B cell (primary cell): Measurements from ENCODE around the gene CETP. TPM values are rescaled to one million over a fixed set of nuclear protein-coding genes. Genes with fewer than 3 reads are reported as not detected.
A peak's percentile ranks its signal among the peaks of the same experiment; 100 is the strongest.

Experiments used
- ATAC-seq: fragments of 200-7000 bp; cut with Tn5 transposase; one replicate; pipeline ENCODE4 v1.10.0; 2021; ENCODE audit warnings: low read depth, mild to moderate bottlenecking, moderate number of reproducible peaks, moderate library complexity
- CTCF ChIA-PET: fragments of 350-600 bp; sonication (Branson Sonifier 250); formaldehyde crosslinking; loops from one replicate; lab custom pipeline; 2021; ENCODE audit warnings: antibody characterized with exemption, inconsistent platforms; lab: Charles Lee
- POLR2A ChIA-PET: fragments of 350-600 bp; sonication (Branson Sonifier 250); formaldehyde crosslinking; loops from one replicate; lab custom pipeline; 2021; ENCODE audit warnings: antibody characterized with exemption; lab: Charles Lee
- DNase-seq: peaks from one replicate; pipeline ENCODE4 v3.0.0; 2013
- H2AFZ ChIP-seq: 2 replicates; pipeline ENCODE4 v1.6.1; 2012; ENCODE audit warnings: mild to moderate bottlenecking, low read depth, low read length; ENCODE audit not compliant: insufficient read depth, poor library complexity, severe bottlenecking
- H3K27ac ChIP-seq, 2 donors: 1 replicate in 1 of 2; 2 replicates in 1 of 2; pipeline ENCODE4 v1.5.1; 2012 to 2013; ENCODE audit warnings: low read length in 2 of 2, mild to moderate bottlenecking in 2 of 2, moderate library complexity in 1 of 2
- H3K27me3 ChIP-seq, 4 experiments: fragments of 200-600 bp in 1 of 4; sonication (generic) in 1 of 4; replicated peaks in 1 of 4; 1 replicate in 2 of 4; 2 replicates in 2 of 4; pipeline versions ENCODE4 v1.6.1 to v1.7.0; 2013 to 2016; ENCODE audit warnings: low read length in 3 of 4, mild to moderate bottlenecking in 2 of 4, mixed read lengths in 1 of 4, moderate library complexity in 1 of 4; ENCODE audit not compliant: insufficient read depth in 4 of 4, control insufficient read depth in 3 of 4; ENCODE audit errors: control extremely low read depth in 1 of 4
- H3K36me3 ChIP-seq, 2 experiments: replicated peaks in 1 of 2; 1 replicate in 1 of 2; 2 replicates in 1 of 2; pipeline versions ENCODE4 v1.6.1 to v1.7.1; 2013; ENCODE audit warnings: low read length in 1 of 2; ENCODE audit not compliant: insufficient read depth in 2 of 2, control insufficient read depth in 1 of 2; ENCODE audit errors: control extremely low read depth in 1 of 2, extremely low read depth in 1 of 2
- H3K4me1 ChIP-seq, 2 donors: fragments of 200-600 bp in 1 of 2; sonication (generic) in 1 of 2; 1 replicate in 1 of 2; 2 replicates in 1 of 2; pipeline versions ENCODE4 v1.5.1 to v1.6.1; 2013 to 2017; ENCODE audit warnings: low read length in 2 of 2; ENCODE audit not compliant: control insufficient read depth in 2 of 2, insufficient read depth in 2 of 2
- H3K4me2 ChIP-seq: replicated peaks from 2 replicates; pipeline ENCODE3; 2012; ENCODE audit warnings: mild to moderate bottlenecking, low read depth, low read length; ENCODE audit not compliant: poor library complexity, severe bottlenecking
- H3K4me3 ChIP-seq, 5 experiments: fragments of 200-600 bp in 1 of 5; sonication (generic) in 1 of 5; 1 replicate in 3 of 5; 2 replicates in 2 of 5; pipeline versions ENCODE4 v1.5.1 to v1.7.0; 2011 to 2016; ENCODE audit warnings: low read length in 4 of 5, mild to moderate bottlenecking in 4 of 5, low read depth in 2 of 5, control low read depth in 1 of 5, moderate library complexity in 1 of 5; ENCODE audit not compliant: insufficient read depth in 1 of 5; ENCODE audit errors: control extremely low read depth in 1 of 5, extremely low read depth in 1 of 5
- H3K79me2 ChIP-seq: fragments of 200-600 bp; sonication (generic); one replicate; pipeline ENCODE4 v1.6.0; 2016; ENCODE audit warnings: low read length; ENCODE audit not compliant: control insufficient read depth, insufficient read depth
- H3K9ac ChIP-seq: fragments of 200-600 bp; sonication (generic); 2 replicates; pipeline ENCODE4 v1.6.1; 2017; ENCODE audit warnings: mild to moderate bottlenecking, low read length, moderate library complexity
- H3K9me3 ChIP-seq, 3 donors: one replicate each; pipeline versions ENCODE4 v1.6.1 to v1.7.1; 2013; ENCODE audit warnings: low read length in 2 of 3; ENCODE audit not compliant: control insufficient read depth in 2 of 3, insufficient read depth in 1 of 3; ENCODE audit errors: control extremely low read depth in 1 of 3
- H4K20me1 ChIP-seq: 2 replicates; pipeline ENCODE4 v1.6.0; 2012; ENCODE audit warnings: mild to moderate bottlenecking, low read length; ENCODE audit not compliant: insufficient read depth, control insufficient read depth, poor library complexity, severe bottlenecking
- H3K27ac Mint-ChIP-seq: one replicate; pipeline ENCODE4 v1.8.0; 2021; ENCODE audit warnings: mixed read lengths
- H3K27me3 Mint-ChIP-seq: one replicate; pipeline ENCODE4 v1.8.0; 2021; ENCODE audit warnings: mixed read lengths
- H3K4me1 Mint-ChIP-seq: one replicate; pipeline ENCODE4 v1.8.0; 2021; ENCODE audit warnings: mixed read lengths
- H3K4me3 Mint-ChIP-seq: one replicate; pipeline ENCODE4 v1.8.0; 2021; ENCODE audit warnings: mixed read lengths
- H3K9me3 Mint-ChIP-seq: one replicate; pipeline ENCODE4 v1.8.0; 2022; ENCODE audit warnings: mixed read lengths; ENCODE audit not compliant: insufficient read depth
- EZH2 ChIP-seq: IDR thresholded peaks from 2 replicates; pipeline ENCODE4 v1.6.1; 2012; ENCODE audit warnings: borderline replicate concordance, low read depth, mild to moderate bottlenecking, moderate library complexity, low read length; ENCODE audit not compliant: insufficient read depth, poor library complexity, severe bottlenecking
- WGBS: methylation state at CpG from one replicate; pipeline ENCODE4 v1.1.5; 2013; ENCODE audit warnings: missing lambda C conversion rate; ENCODE audit not compliant: insufficient coverage; 5-methylcytosine and 5-hydroxymethylcytosine counted together
- intact Hi-C: fragments of 100-400 bp; cut with micrococcal nuclease; formaldehyde crosslinking; loops from one replicate; pipeline ENCODE4 v1.10.0; 2022
- polyA plus RNA-seq: library from polyadenylated mRNA; depleted of rRNA; stranded (reverse); fragments of >200 nt; gene quantifications from 2 replicates; pipeline ENCODE4 v1.2.3, GENCODE V29; 2012
- total RNA-seq, 2 donors: library from RNA; stranded (reverse); fragments of 120-200 nt in 1 of 2; gene quantifications; 1 replicate in 1 of 2; 2 replicates in 1 of 2; pipeline versions ENCODE4 v1.2.3 to v1.2.4, GENCODE V29; 2013 to 2022
- TF ChIP-seq, protein P1 (sequence below): fragments of 200-600 bp; IDR thresholded peaks from one replicate; pipeline ENCODE4 v1.8.0; 2022; ENCODE audit warnings: antibody characterized with exemption, mild to moderate bottlenecking

CETP gene
- total and polyA plus RNA-seq, 2 donors (not counting 1 experiment from before 2014, with no cell fraction given): 0.18 to 1.3 TPM

GRCh38 chr16:56965149-56966092 lies 3.7 kb downstream of the CETP start:
- H3K9ac ChIP-seq: no peak overlapping the region
- intact Hi-C loops: loop anchor here (2.0 to 5.0 kb wide), 2 partner anchors 37 to 49 kb away; no protein-coding TSS in a partner anchor

More at GRCh38 chr16:56965149-56966092, 3.7 kb downstream of the CETP start:
- no peaks in the 10 kb centered on the region for H4K20me1 ChIP-seq
- H3K27ac Mint-ChIP-seq: peak overlapping the region; percentile 80
- H3K4me1 ChIP-seq: peaks cover 19 to 27% of the 10 kb centered on the region in 2 donors
- no peaks in the 10 kb centered on the region for H3K9me3 Mint-ChIP-seq
- peak overlapping the region; percentile 14 for H3K4me3 Mint-ChIP-seq
- no peaks in the 10 kb centered on the region for H3K27me3 Mint-ChIP-seq
- H3K27me3 ChIP-seq: no peaks in the 10 kb centered on the region
- peak overlapping the region in 1 of 2 donors; percentile 20 for H3K27ac ChIP-seq
- peak overlapping the region; percentile 29 for H3K4me2 ChIP-seq
- CTCF ChIA-PET: interaction anchor here (0.6 to 7.7 kb wide), 30 partner anchors 11 to 207 kb away, joined by 3 to 213 read pairs (median 7); partner anchors contain the start of genes NLRC5 and SLC12A3
- peaks cover 6% of the 10 kb centered on the region for H3K79me2 ChIP-seq
- peak; percentile 47 for DNase-seq
- H3K4me3 ChIP-seq: no peak overlapping the region
- peak; percentile 40 for ATAC-seq
- no peaks in the 10 kb centered on the region for H3K36me3 ChIP-seq
- H3K9me3 ChIP-seq: no peaks in the 10 kb centered on the region
- POLR2A ChIA-PET: interaction anchor here (0.7 to 4.1 kb wide), 7 partner anchors 14 to 80 kb away, joined by 3 to 24 read pairs (median 6); partner anchors contain the start of gene NLRC5
- no peak for TF ChIP-seq EZH2
- TF ChIP-seq, protein P1, sequence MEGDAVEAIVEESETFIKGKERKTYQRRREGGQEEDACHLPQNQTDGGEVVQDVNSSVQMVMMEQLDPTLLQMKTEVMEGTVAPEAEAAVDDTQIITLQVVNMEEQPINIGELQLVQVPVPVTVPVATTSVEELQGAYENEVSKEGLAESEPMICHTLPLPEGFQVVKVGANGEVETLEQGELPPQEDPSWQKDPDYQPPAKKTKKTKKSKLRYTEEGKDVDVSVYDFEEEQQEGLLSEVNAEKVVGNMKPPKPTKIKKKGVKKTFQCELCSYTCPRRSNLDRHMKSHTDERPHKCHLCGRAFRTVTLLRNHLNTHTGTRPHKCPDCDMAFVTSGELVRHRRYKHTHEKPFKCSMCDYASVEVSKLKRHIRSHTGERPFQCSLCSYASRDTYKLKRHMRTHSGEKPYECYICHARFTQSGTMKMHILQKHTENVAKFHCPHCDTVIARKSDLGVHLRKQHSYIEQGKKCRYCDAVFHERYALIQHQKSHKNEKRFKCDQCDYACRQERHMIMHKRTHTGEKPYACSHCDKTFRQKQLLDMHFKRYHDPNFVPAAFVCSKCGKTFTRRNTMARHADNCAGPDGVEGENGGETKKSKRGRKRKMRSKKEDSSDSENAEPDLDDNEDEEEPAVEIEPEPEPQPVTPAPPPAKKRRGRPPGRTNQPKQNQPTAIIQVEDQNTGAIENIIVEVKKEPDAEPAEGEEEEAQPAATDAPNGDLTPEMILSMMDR: no peak
- 72% methylated on average over 8 of the region's 12 CpGs for WGBS
- peak overlapping the region; percentile 40 for H2AFZ ChIP-seq
- H3K4me1 Mint-ChIP-seq: peaks cover 26% of the 10 kb centered on the region
